CD4-positive, alpha-beta T cell treated with Interleukin-17A for 1 hour (primary cell): ENCODE measurements around the gene DYSF.

ENCODE experiments used
- DNase-seq: peaks from one replicate; pipeline ENCODE4 v3.0.0-alpha.2; 2020

DYSF gene

GRCh38 chr2:71699428-71699827 lies 246.1 kb downstream of the DYSF start:
- DNase-seq = no peak

- no peak for DNase-seq
These were observed 246.8 kb downstream of the DYSF start for GRCh38 chr2:71700041-71700657.

DNA sequence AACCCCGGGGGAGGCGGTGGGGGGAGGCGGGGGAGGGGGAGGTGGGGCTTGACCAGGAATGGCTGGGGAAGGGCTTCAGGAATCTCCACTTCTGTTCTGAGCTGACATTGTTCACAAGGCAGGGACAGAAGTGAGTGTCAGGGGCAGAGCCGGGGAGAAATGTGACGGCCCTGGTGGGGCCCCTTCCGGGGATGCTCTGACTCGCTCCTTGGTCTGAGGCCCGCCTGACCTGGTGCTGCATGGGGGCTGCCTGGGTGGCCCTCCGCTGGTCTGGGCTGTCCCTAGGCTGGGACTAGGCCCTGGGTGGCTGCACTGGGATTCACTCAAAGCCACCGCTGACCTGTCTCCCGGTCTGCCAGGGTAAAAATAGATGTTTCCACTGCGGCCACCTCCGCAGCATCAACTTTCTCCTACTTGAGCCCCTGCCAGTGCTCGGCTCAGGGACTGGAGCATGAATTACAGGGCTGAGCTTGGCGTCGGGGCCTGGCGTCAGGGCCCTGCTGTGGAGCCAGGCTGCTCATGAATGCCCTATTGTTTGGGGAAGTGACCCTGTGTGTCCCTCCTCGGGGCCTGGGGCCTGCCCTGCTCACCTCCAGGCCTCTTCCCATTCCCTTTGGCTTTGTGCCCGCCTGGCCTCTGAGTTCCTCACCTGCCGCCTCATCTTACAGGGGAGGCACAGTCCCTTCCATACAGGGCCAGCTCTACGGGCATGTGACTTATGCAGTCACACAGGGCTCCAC lies 247.5 kb downstream of the DYSF start:
- DNase-seq = no peak

- no peak for DNase-seq
These were observed 249.0 kb downstream of the DYSF start for GRCh38 chr2:71702071-71702970.

GRCh38 chr2:71702971-71703898 lies 249.9 kb downstream of the DYSF start:
- DNase-seq = no peak

GRCh38 chr2:71704131-71704561 lies 250.8 kb downstream of the DYSF start:
- DNase-seq = no peak

DNA sequence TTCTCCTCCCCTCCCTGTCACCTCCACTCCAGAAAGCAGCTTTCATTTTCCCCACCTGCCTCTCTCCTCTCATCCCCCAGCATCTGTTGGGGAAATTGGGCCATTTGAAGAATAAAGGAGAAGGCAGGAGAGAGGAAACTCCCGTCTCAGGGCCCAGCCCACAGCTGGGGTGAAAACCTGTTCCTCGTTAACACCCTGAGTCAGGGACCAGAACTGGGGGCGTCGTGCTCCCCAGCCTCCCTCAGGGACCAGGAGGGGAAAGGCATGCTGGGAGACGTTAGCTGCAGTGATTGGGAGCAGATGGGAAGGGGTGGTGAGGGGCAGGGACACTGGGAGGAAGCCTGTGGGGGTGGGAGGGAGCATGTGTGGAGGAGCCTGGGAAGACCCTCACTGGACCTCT lies 251.3 kb downstream of the DYSF start:
- DNase-seq = no peak

DNA sequence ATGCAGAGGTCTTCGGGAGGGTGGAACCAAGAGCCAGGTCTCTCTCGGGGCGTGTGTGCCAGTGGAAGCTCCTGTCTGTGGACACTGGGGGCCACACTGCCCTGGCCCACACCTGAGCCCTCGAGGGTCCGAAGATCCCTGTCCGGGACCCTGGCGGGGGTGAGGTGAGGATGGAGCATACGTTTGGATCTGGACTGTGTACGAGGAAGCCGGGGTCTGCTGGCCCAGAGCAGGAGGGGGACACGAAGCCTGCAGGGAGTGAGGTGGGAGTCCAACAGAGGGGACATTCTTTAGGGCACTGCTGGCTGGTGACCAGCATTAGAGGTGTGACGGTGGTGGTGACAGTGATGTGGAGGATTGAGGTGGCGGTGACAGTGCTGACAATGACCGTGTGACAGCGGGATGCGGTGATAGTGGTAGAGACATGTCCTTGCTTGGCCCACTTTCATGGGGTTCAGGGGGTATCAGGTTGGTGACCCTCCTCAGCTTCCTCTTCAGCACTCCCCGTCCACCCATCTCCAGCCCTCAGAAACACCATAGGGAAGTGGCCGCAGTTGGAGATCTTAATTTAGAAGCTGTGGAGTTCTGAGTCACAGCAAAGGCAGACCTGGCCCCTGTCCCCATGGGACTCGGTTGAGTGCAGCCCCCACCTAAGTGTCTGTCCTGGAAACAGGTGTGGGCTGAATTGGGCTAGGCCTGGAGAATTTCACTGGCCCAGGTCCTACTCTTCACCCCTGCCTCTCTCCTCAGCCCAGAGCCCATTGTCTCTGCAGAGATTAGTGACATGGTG lies 252.0 kb downstream of the DYSF start:
- no peak for DNase-seq

DNA sequence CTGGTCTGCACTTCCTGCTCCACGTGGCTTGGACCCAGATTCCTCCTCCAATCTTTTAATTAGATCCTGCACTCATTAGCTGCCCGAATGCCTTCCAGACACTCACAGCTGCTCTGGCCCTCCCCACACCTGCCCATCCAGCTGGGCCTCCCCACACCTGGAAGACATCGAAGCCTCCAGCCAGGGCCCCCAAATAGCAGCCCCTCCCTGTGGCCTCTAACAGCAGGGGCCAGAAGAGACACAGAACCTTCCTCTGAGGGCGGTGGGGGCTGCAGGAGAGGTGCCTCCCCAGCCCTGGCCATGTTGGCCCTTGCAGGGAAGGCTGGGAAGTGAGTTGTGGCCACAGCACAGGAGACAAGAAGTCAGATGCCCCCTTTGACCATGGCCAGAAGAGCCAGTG lies 252.8 kb downstream of the DYSF start:
- no peak for DNase-seq

DNA sequence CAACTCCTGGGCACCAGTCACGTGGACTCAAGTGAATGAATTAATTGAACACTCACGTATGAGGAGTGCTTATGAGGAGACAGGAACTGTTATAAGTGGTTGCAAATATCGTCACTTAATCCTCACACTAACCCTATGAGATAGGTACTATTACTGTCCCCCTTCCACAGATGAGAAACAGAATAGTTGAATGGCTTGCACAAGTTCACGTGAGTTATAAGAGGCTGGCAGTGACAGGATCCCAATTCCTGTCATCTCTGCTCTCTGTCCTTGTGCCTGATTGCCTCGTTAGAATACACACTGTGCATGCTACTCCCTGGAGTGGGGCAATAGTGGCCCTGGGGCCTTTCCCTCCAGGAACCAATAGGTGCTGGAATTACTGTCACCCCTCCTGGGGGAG lies 253.5 kb downstream of the DYSF start:
- no peak for DNase-seq

GRCh38 chr2:71710367-71711132 lies 257.2 kb downstream of the DYSF start:
- no peak for DNase-seq

GRCh38 chr2:71711133-71711855 lies 257.9 kb downstream of the DYSF start:
- DNase-seq = no peak

GRCh38 chr2:71712158-71712818 lies 258.9 kb downstream of the DYSF start:
- DNase-seq = no peak

GRCh38 chr2:71713581-71714580 lies 260.5 kb downstream of the DYSF start:
- no peak for DNase-seq

DNA sequence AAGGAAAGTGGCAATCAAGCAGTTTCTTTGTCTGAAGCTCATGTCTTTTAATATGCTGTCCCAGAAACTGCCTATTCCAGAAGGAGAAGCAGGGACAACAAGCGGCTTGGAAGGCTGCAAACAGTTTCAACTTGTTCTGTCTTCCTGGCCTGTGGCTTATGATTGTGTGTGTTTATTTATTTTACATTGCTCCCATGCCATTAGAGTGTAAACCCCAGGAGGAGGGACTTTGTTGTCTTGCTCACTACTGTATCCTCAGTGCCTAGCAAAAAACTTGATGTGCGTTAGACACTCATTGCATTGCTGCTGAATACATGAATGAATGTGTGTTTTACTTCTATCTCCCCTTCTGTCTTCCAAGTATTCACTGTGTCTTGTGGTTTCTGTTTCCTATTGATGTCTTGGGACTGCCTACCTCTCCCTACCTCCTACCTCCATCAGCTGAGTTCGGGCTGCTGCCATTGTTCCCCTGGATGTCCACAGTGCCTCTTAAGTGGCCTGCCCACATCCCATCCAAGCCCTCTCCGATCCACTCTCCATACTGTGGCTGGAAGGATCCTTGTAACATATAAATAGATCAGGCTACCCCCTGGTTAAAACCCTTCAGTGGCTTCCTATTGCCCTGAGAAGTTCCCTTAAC lies 261.4 kb downstream of the DYSF start:
- no peak for DNase-seq

- DNase-seq = no peak
These were observed 261.9 kb downstream of the DYSF start for GRCh38 chr2:71715241-71715750.

GRCh38 chr2:71715951-71716696 lies 262.8 kb downstream of the DYSF start:
- no peak for DNase-seq
